SK-N-SH (cell line): Measurements from ENCODE around the gene TRPC3. TPM values are rescaled to one million over a fixed set of nuclear protein-coding genes. Genes with fewer than 3 reads are reported as not detected.
A peak's percentile ranks its signal among the peaks of the same experiment; 100 is the strongest.

Source experiments
- CTCF ChIA-PET: fragments of 300-600, 350-600 bp; formaldehyde crosslinking; extraction: SDS; loops from one replicate; lab custom pipeline; 2021; lab: Yijun Ruan, JAX
- POLR2A ChIA-PET: fragments of 350-600 bp; sonication (Branson Sonifier 250); formaldehyde crosslinking; extraction: SDS; loops from one replicate; lab custom pipeline; 2020; ENCODE audit warnings: antibody characterized with exemption, inconsistent platforms; lab: Yijun Ruan, JAX
- DNase-seq: peaks from one replicate; pipeline ENCODE4 v3.0.0; 2012
- H2AFZ ChIP-seq: fragments of 200-600 bp; sonication (generic); 2 replicates; pipeline ENCODE4 v1.8.1; 2016; ENCODE audit warnings: antibody characterized with exemption, mild to moderate bottlenecking, low read depth
- H3F3A ChIP-seq: fragments of 200-600 bp; sonication (generic); replicated peaks from 2 replicates; pipeline ENCODE3; 2016; ENCODE audit warnings: antibody characterized with exemption, mild to moderate bottlenecking; ENCODE audit not compliant: insufficient read depth
- H3K27ac ChIP-seq, 2 experiments: fragments of 200-500 bp in 1 of 2; fragments of 200-600 bp in 1 of 2; sonication (Bioruptor generic) in 1 of 2; sonication (generic), shearing (Covaris generic) in 1 of 2; 2 replicates each; pipeline versions ENCODE4 v1.5.1 to v1.6.1; 2014 to 2016; ENCODE audit warnings: low read depth in 2 of 2, inconsistent platforms in 1 of 2, low read length in 1 of 2, mild to moderate bottlenecking in 1 of 2, mixed read lengths in 1 of 2
- H3K27me3 ChIP-seq: fragments of 200-600 bp; sonication (generic), shearing (Covaris generic); 2 replicates; pipeline ENCODE4 v1.6.1; 2016; ENCODE audit warnings: mixed run types; ENCODE audit not compliant: insufficient read depth
- H3K36me3 ChIP-seq, 2 experiments: fragments of 200-500 bp in 1 of 2; fragments of 200-600 bp in 1 of 2; sonication (Bioruptor generic) in 1 of 2; sonication (generic) in 1 of 2; replicated peaks in 1 of 2; 2 replicates each; pipeline versions ENCODE3 to v1.5.1; 2014 to 2016; ENCODE audit warnings: low read length in 1 of 2, mild to moderate bottlenecking in 1 of 2; ENCODE audit not compliant: insufficient read depth in 2 of 2, control insufficient read depth in 1 of 2
- H3K4me1 ChIP-seq, 2 experiments: fragments of 200-500 bp in 1 of 2; fragments of 200-600 bp in 1 of 2; sonication (Bioruptor generic) in 1 of 2; sonication (generic), shearing (Covaris generic) in 1 of 2; 2 replicates each; pipeline versions ENCODE4 v1.5.1 to v1.6.1; 2014 to 2016; ENCODE audit warnings: low read depth in 1 of 2, low read length in 1 of 2, mixed run types in 1 of 2; ENCODE audit not compliant: insufficient read depth in 2 of 2, control insufficient read depth in 1 of 2
- H3K4me2 ChIP-seq: fragments of 200-600 bp; sonication (generic), shearing (Covaris generic); 2 replicates; pipeline ENCODE4 v1.6.1; 2017; ENCODE audit warnings: mixed run types
- H3K4me3 ChIP-seq, 2 experiments: fragments of 200-500 bp in 1 of 2; fragments of 200-600 bp in 1 of 2; sonication (Bioruptor generic) in 1 of 2; sonication (generic), shearing (Covaris generic) in 1 of 2; 2 replicates each; pipeline versions ENCODE4 v1.5.1 to v1.8.1; 2014 to 2016; ENCODE audit warnings: low read depth in 2 of 2, inconsistent platforms in 1 of 2, low read length in 1 of 2, mild to moderate bottlenecking in 1 of 2, mixed read lengths in 1 of 2, moderate library complexity in 1 of 2
- H3K79me2 ChIP-seq: fragments of 200-600 bp; sonication (generic); 2 replicates; pipeline ENCODE4 v1.8.1; 2017; ENCODE audit warnings: mild to moderate bottlenecking; ENCODE audit not compliant: insufficient read depth
- H3K9ac ChIP-seq: fragments of 200-600 bp; sonication (generic); 2 replicates; pipeline ENCODE4 v1.6.1; 2017; ENCODE audit warnings: mixed run types
- H3K9me2 ChIP-seq: fragments of 200-600 bp; sonication (generic); 2 replicates; pipeline ENCODE4 v1.6.1; 2017; ENCODE audit warnings: mixed run types
- H3K9me3 ChIP-seq: fragments of 200-600 bp; sonication (generic); 2 replicates; pipeline ENCODE4 v1.6.1; 2017; ENCODE audit warnings: mixed run types, mild to moderate bottlenecking, moderate library complexity
- H4K20me1 ChIP-seq: fragments of 200-600 bp; sonication (generic); 2 replicates; pipeline ENCODE4 v1.6.1; 2017; ENCODE audit warnings: mild to moderate bottlenecking, mixed run types; ENCODE audit not compliant: insufficient read depth
- CTCF ChIP-seq: fragments of 200-600 bp; sonication (generic); IDR thresholded peaks from 2 replicates; pipeline ENCODE4 v1.6.1; 2017; ENCODE audit warnings: antibody characterized with exemption, mild to moderate bottlenecking, moderate library complexity
- EP300 ChIP-seq, 2 experiments: IDR thresholded peaks; 2 replicates each; pipeline versions ENCODE4 v1.4.0 to v1.6.1; 2012; ENCODE audit warnings: borderline replicate concordance in 1 of 2, low read depth in 1 of 2, low read length in 1 of 2
- FOXJ3 ChIP-seq: sonication (generic); formaldehyde crosslinking; IDR thresholded peaks from 2 replicates; pipeline ENCODE4 v1.5.1; 2020; ENCODE audit warnings: mild to moderate bottlenecking, missing genetic modification reagents
- GABPA ChIP-seq: IDR thresholded peaks from 2 replicates; pipeline ENCODE4 v1.4.0; 2012; ENCODE audit warnings: low read depth, mild to moderate bottlenecking
- GATA2 ChIP-seq: sonication (generic); formaldehyde crosslinking; IDR thresholded peaks from 2 replicates; pipeline ENCODE4 v1.5.0; 2020; ENCODE audit warnings: mild to moderate bottlenecking, missing genetic modification reagents
- JUND ChIP-seq: IDR thresholded peaks from 2 replicates; pipeline ENCODE4 v1.4.0; 2012
- MEF2A ChIP-seq: IDR thresholded peaks from 2 replicates; pipeline ENCODE4 v1.4.0; 2012; ENCODE audit warnings: low read depth, borderline replicate concordance
- NRF1 ChIP-seq: IDR thresholded peaks from 2 replicates; pipeline ENCODE4 v1.6.1; 2012; ENCODE audit warnings: low read depth, mild to moderate bottlenecking, low read length
- RAD21 ChIP-seq: IDR thresholded peaks from 2 replicates; pipeline ENCODE4 v1.6.1; 2012; ENCODE audit warnings: mild to moderate bottlenecking, low read length
- RFX5 ChIP-seq: IDR thresholded peaks from 2 replicates; pipeline ENCODE4 v1.6.1; 2012; ENCODE audit warnings: mild to moderate bottlenecking, improper control_type of control experiment, low read length
- RXRA ChIP-seq: IDR thresholded peaks from 2 replicates; pipeline ENCODE4 v1.4.0; 2012; ENCODE audit warnings: low read depth, mild to moderate bottlenecking, borderline replicate concordance
- SMC3 ChIP-seq: IDR thresholded peaks from 2 replicates; pipeline ENCODE4 v1.6.1; 2012; ENCODE audit warnings: low read depth, low read length, improper control_type of control experiment
- TAF1 ChIP-seq: IDR thresholded peaks from 2 replicates; pipeline ENCODE4 v1.6.1; 2012; ENCODE audit warnings: low read depth, mild to moderate bottlenecking, low read length, moderate library complexity, borderline replicate concordance
- TEAD4 ChIP-seq: IDR thresholded peaks from 2 replicates; pipeline ENCODE4 v1.4.0; 2012; ENCODE audit warnings: mild to moderate bottlenecking, borderline replicate concordance; ENCODE audit not compliant: insufficient read depth
- YY1 ChIP-seq: IDR thresholded peaks from 2 replicates; pipeline ENCODE4 v1.4.0; 2012; ENCODE audit warnings: low read depth, mild to moderate bottlenecking
- WGBS: methylation state at CpG from one replicate; pipeline ENCODE4 v1.1.6; 2017; ENCODE audit warnings: low lambda C conversion rate; 5-methylcytosine and 5-hydroxymethylcytosine counted together
- polyA plus RNA-seq, 3 experiments: library from polyadenylated mRNA; depleted of rRNA; stranded (reverse); fragments of >200 nt; gene quantifications; 2 replicates each; pipeline ENCODE4 v1.2.3, GENCODE V29; 2012
- TF ChIP-seq, protein P1 (sequence below): IDR thresholded peaks from 2 replicates; pipeline ENCODE4 v1.4.0; 2012; ENCODE audit warnings: low read depth, borderline replicate concordance
- TF ChIP-seq, protein P2 (sequence below): IDR thresholded peaks from 2 replicates; pipeline ENCODE4 v1.6.1; 2012; ENCODE audit warnings: mild to moderate bottlenecking, low read depth, low read length, moderate library complexity

Gene TRPC3
- polyA plus RNA-seq, 1 of the 3 experiments (the other 2 are of a cell fraction): not detected

DNA sequence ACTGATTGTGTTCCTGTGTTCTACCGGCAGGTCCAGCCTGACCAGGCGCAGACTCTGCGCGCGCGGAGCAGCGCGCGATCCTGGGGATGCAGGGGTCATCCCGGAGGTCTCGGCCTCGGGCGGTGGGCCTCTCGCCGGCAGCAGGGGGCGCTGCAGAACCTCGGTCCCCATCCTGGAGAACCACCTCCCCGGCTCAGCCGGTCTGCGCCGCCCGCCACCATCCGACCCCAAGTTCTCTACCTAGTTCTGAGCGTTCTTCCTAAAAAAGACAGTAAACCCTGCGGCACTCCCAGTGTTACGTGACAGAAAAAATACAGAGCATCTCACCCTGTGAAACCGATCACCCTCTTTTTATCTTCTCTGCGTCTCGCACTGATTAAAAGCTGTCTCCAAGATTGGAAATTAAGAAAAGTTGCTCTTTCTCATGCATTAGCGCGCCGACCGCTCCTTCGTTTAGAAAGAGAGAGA lies 1.6 kb downstream of the TRPC3 start:
- 2% methylated on average over 13 of the region's 34 CpGs for WGBS
- H3K27me3 ChIP-seq: peaks cover 52% of the 10 kb centered on the region
- no peaks in the 10 kb centered on the region for H3K79me2 ChIP-seq
- H3K36me3 ChIP-seq: no peaks in the 10 kb centered on the region
- H2AFZ ChIP-seq: peak overlapping the region; percentile 94
- H3K9ac ChIP-seq: no peak overlapping the region
- H3K4me3 ChIP-seq: peak overlapping the region; percentile 37 to 59; a peak in 3 of 4 replicates
- H3K4me2 ChIP-seq: peak overlapping the region; percentile 89
- H3K27ac ChIP-seq: no peak overlapping the region
- DNase-seq: peak; percentile 86
- peaks cover 0 to 8% of the 10 kb centered on the region in 2 experiments; a peak in 1 of 4 replicates for H3K4me1 ChIP-seq
- TF ChIP-seq FOXJ3 (CRISPR knock-in tag) (no peak), TEAD4 (no peak), GABPA (no peak), SMC3 (0 out of 2 replicates have a peak, but pooled peaks have one; percentile 13), MEF2A (no peak), RAD21 (peak; percentile 37), CTCF (peak; percentile 77)
- H3K9me2 ChIP-seq: no peaks in the 10 kb centered on the region
- H4K20me1 ChIP-seq: no peaks in the 10 kb centered on the region
- H3F3A ChIP-seq: no peaks in the 10 kb centered on the region
- no peaks in the 10 kb centered on the region for H3K9me3 ChIP-seq
- CTCF ChIA-PET: interaction anchor here (0.7 to 1.9 kb wide), 7 partner anchors 10 to 627 kb away, joined by 3 to 4 read pairs (median 3); no protein-coding TSS in a partner anchor
- POLR2A ChIA-PET: no interaction called here

DNA sequence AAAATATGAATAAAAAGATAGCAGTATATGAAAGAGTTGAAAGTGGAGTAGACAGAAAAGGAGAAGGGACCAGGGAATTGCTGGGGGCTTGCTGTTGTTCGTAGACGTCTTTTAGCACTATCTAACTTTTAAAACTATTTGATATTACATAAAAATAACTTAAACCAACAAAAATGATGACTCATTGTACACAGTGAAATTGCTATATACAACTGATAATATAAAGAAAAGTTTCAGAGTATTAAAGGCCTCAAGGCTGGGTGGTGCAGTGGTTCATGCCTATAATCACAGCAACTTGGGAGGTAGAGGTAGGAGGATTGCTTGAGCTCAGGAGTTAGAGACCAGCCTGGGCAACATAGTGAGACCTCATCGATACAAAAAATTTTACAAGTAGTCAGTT lies 5.2 kb downstream of the TRPC3 start:
- no peak overlapping the region for H2AFZ ChIP-seq
- H3K9me2 ChIP-seq: no peaks in the 10 kb centered on the region
- peaks cover 39% of the 10 kb centered on the region; the same call in 1 of the 2 replicates for H3K27me3 ChIP-seq
- no peak overlapping the region for H3K4me2 ChIP-seq
- no peaks in the 10 kb centered on the region for H4K20me1 ChIP-seq
- no peaks in the 10 kb centered on the region for H3K9me3 ChIP-seq
- CTCF ChIA-PET: no interaction called here
- peaks cover 0 to 7% of the 10 kb centered on the region in 2 experiments; a peak in 1 of 4 replicates for H3K4me1 ChIP-seq
- H3F3A ChIP-seq: no peaks in the 10 kb centered on the region
- no peak for DNase-seq
- POLR2A ChIA-PET: no interaction called here
- 29% methylated on average over 3 of the region's 3 CpGs for WGBS
- no peaks in the 10 kb centered on the region for H3K36me3 ChIP-seq
- H3K9ac ChIP-seq: no peak overlapping the region
- no peak overlapping the region for H3K27ac ChIP-seq
- no peaks in the 10 kb centered on the region for H3K79me2 ChIP-seq
- no peak overlapping the region for H3K4me3 ChIP-seq
- TF ChIP-seq YY1 (no peak), RFX5 (no peak), RXRA (no peak), NRF1 (no peak), EP300 (IDR thresholded peaks at IDR 0.05; ENCODE audit: borderline replicate concordance in 1 of 2, low read depth in 1 of 2, low read length in 1 of 2) (no peak), CTCF (no peak), GATA2 (CRISPR knock-in tag) (no peak), JUND (no peak), GABPA (no peak), TAF1 (no peak), RAD21 (no peak)
- TF ChIP-seq, protein P1, sequence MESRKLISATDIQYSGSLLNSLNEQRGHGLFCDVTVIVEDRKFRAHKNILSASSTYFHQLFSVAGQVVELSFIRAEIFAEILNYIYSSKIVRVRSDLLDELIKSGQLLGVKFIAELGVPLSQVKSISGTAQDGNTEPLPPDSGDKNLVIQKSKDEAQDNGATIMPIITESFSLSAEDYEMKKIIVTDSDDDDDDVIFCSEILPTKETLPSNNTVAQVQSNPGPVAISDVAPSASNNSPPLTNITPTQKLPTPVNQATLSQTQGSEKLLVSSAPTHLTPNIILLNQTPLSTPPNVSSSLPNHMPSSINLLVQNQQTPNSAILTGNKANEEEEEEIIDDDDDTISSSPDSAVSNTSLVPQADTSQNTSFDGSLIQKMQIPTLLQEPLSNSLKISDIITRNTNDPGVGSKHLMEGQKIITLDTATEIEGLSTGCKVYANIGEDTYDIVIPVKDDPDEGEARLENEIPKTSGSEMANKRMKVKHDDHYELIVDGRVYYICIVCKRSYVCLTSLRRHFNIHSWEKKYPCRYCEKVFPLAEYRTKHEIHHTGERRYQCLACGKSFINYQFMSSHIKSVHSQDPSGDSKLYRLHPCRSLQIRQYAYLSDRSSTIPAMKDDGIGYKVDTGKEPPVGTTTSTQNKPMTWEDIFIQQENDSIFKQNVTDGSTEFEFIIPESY: no peak
- TF ChIP-seq, protein P2, sequence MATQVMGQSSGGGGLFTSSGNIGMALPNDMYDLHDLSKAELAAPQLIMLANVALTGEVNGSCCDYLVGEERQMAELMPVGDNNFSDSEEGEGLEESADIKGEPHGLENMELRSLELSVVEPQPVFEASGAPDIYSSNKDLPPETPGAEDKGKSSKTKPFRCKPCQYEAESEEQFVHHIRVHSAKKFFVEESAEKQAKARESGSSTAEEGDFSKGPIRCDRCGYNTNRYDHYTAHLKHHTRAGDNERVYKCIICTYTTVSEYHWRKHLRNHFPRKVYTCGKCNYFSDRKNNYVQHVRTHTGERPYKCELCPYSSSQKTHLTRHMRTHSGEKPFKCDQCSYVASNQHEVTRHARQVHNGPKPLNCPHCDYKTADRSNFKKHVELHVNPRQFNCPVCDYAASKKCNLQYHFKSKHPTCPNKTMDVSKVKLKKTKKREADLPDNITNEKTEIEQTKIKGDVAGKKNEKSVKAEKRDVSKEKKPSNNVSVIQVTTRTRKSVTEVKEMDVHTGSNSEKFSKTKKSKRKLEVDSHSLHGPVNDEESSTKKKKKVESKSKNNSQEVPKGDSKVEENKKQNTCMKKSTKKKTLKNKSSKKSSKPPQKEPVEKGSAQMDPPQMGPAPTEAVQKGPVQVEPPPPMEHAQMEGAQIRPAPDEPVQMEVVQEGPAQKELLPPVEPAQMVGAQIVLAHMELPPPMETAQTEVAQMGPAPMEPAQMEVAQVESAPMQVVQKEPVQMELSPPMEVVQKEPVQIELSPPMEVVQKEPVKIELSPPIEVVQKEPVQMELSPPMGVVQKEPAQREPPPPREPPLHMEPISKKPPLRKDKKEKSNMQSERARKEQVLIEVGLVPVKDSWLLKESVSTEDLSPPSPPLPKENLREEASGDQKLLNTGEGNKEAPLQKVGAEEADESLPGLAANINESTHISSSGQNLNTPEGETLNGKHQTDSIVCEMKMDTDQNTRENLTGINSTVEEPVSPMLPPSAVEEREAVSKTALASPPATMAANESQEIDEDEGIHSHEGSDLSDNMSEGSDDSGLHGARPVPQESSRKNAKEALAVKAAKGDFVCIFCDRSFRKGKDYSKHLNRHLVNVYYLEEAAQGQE: no peak
